K562 (cell line): ENCODE data around the gene CERS6. TPM values are rescaled to one million over a fixed set of nuclear protein-coding genes. Genes with fewer than 3 reads are reported as not detected.

Experiments
- ATAC-seq: fragments of 200-7000 bp; cut with Tn5 transposase; 3 replicates; pipeline ENCODE4 v1.9.1; 2020; ENCODE audit warnings: moderate library complexity
- BruUV-seq: library from RNA; stranded (reverse); fragments of 400-500 nt; replicated peaks from 2 replicates; lab custom pipeline; 2021; lab: Mats Ljungman, UMichigan
- CTCF ChIA-PET: fragments of 300-600 bp; formaldehyde crosslinking; extraction: SDS; loops from one replicate; lab custom pipeline; 2021; ENCODE audit warnings: low intra/inter-chr PET ratio; lab: Yijun Ruan, JAX
- POLR2A ChIA-PET: fragments of 300-600, 350-650 bp; sonication (Branson Sonifier 250); formaldehyde crosslinking; extraction: SDS; loops from one replicate; lab custom pipeline; 2021; ENCODE audit warnings: antibody characterized with exemption, inconsistent platforms; lab: Yijun Ruan, JAX
- DNase-seq, 4 experiments: peaks; one replicate each; pipeline versions ENCODE4 v3.0.0 to v3.0.0-alpha.2; 2011 to 2018; ENCODE audit warnings: low spot score in 3 of 4, mixed read lengths in 3 of 4; ENCODE audit errors: extremely low read depth in 1 of 4
- FAIRE-seq: peaks from 2 replicates; lab custom pipeline; 2011; peaks lifted over from hg19 to GRCh38; lab: Jason Lieb, UNC
- H2AFZ ChIP-seq: 2 replicates; pipeline ENCODE4 v1.6.0; 2011; ENCODE audit warnings: low read depth, low read length, control low read depth, inconsistent platforms
- H3K27ac ChIP-seq: fragments of 200-600 bp; 3 replicates; pipeline ENCODE4 v1.8.0; 2011; ENCODE audit warnings: low read depth, mild to moderate bottlenecking, control low read depth, inconsistent platforms, low read length, moderate library complexity, mixed read lengths; ENCODE audit errors: extremely low read depth
- H3K27me3 ChIP-seq, 2 experiments: fragments of 300-600 bp in 1 of 2; 2 replicates in 1 of 2; 3 replicates in 1 of 2; pipeline versions ENCODE4 v1.6.0 to v1.8.0; 2011; ENCODE audit warnings: inconsistent platforms in 2 of 2, low read length in 2 of 2, mild to moderate bottlenecking in 1 of 2, mixed read lengths in 1 of 2, moderate library complexity in 1 of 2; ENCODE audit not compliant: control insufficient read depth in 2 of 2, insufficient read depth in 2 of 2
- H3K36me3 ChIP-seq: fragments of 300-600 bp; 3 replicates; pipeline ENCODE4 v1.8.0; 2011; ENCODE audit warnings: mild to moderate bottlenecking, low read length, inconsistent platforms; ENCODE audit not compliant: control insufficient read depth, insufficient read depth
- H3K4me1 ChIP-seq, 2 experiments: fragments of 200-600 bp in 1 of 2; replicated peaks in 1 of 2; 2 replicates in 1 of 2; 3 replicates in 1 of 2; pipeline versions ENCODE4 v1.5.1 to v1.8.0; 2011; ENCODE audit warnings: inconsistent platforms in 2 of 2, low read length in 2 of 2, mild to moderate bottlenecking in 1 of 2, mixed read lengths in 1 of 2, moderate library complexity in 1 of 2; ENCODE audit not compliant: control insufficient read depth in 2 of 2, insufficient read depth in 2 of 2
- H3K4me2 ChIP-seq: 2 replicates; pipeline ENCODE4 v1.6.1; 2011; ENCODE audit warnings: low read length, control low read depth, inconsistent platforms, mixed read lengths; ENCODE audit not compliant: insufficient read depth
- H3K4me3 ChIP-seq: fragments of 200-600 bp; sonication (generic), shearing (Covaris generic); 2 replicates; pipeline ENCODE4 v1.5.1; 2016; ENCODE audit warnings: control low read depth, inconsistent platforms
- H3K79me2 ChIP-seq: fragments of 200-600 bp; 3 replicates; pipeline ENCODE4 v1.8.0; 2011; ENCODE audit warnings: low read length, inconsistent platforms; ENCODE audit not compliant: control insufficient read depth, insufficient read depth
- H3K9ac ChIP-seq, 2 experiments: 2 replicates each; pipeline versions ENCODE4 v1.6.0 to v1.6.1; 2011; ENCODE audit warnings: low read depth in 2 of 2, low read length in 2 of 2, control low read depth in 1 of 2, inconsistent platforms in 1 of 2, mild to moderate bottlenecking in 1 of 2, mixed read lengths in 1 of 2; ENCODE audit not compliant: insufficient read depth in 1 of 2
- H3K9me1 ChIP-seq: one replicate; pipeline ENCODE4 v1.6.0; 2011; ENCODE audit warnings: inconsistent platforms, mild to moderate bottlenecking, low read length, moderate library complexity; ENCODE audit not compliant: control insufficient read depth, insufficient read depth
- H3K9me3 ChIP-seq: replicated peaks from 2 replicates; pipeline ENCODE4 v1.5.1; 2011; ENCODE audit warnings: low read depth, low read length, inconsistent platforms; ENCODE audit not compliant: control insufficient read depth, insufficient read depth
- H4K20me1 ChIP-seq: replicated peaks from 2 replicates; pipeline ENCODE4 v1.6.1; 2011; ENCODE audit warnings: low read length, inconsistent platforms, mixed read lengths; ENCODE audit not compliant: control insufficient read depth, insufficient read depth
- ARID3A ChIP-seq: IDR thresholded peaks from 2 replicates; pipeline ENCODE4 v1.6.1; 2012; ENCODE audit warnings: low read depth, low read length, improper control_type of control experiment, borderline replicate concordance
- C11orf30 ChIP-seq: fragments of 450-650 bp; IDR thresholded peaks from 2 replicates; pipeline ENCODE4 v1.6.1; 2016; ENCODE audit warnings: low read depth, mild to moderate bottlenecking
- MAFG ChIP-seq: fragments of 450-650 bp; conservative IDR thresholded peaks from 2 replicates; pipeline ENCODE4 v1.6.1; 2016; ENCODE audit warnings: missing genetic modification characterization, missing compliant biosample characterization
- MEIS2 ChIP-seq: fragments of 450-650 bp; IDR thresholded peaks from 2 replicates; pipeline ENCODE4 v1.6.1; 2014; ENCODE audit warnings: mild to moderate bottlenecking; ENCODE audit not compliant: partially characterized antibody
- PTTG1 ChIP-seq: fragments of 450-650 bp; IDR thresholded peaks from 2 replicates; pipeline ENCODE4 v1.6.1; 2016; ENCODE audit warnings: low read depth, mild to moderate bottlenecking, missing genetic modification characterization, missing compliant biosample characterization
- ZNF316 ChIP-seq: fragments of 450-650 bp; IDR thresholded peaks from 2 replicates; pipeline ENCODE4 v1.6.1; 2016
- WGBS: fragments of 100-300 bp; shearing (Covaris generic); methylation state at CpG from one replicate; pipeline ENCODE4 v1.1.6; 2016; ENCODE audit warnings: low coverage, mixed read lengths; ENCODE audit not compliant: insufficient coverage; ENCODE audit errors: missing lambda C conversion rate; 5-methylcytosine and 5-hydroxymethylcytosine counted together
- in situ Hi-C: fragments of 300-500 bp; cut with MboI; formaldehyde crosslinking; loops from 4 replicates; pipeline ENCODE4 v1.15.0; 2018; ENCODE audit warnings: inconsistent platforms, mixed read lengths
- intact Hi-C: fragments of 100-400 bp; cut with micrococcal nuclease; formaldehyde crosslinking; loops from 2 replicates; pipeline ENCODE4 v1.14.2; 2022
- polyA plus RNA-seq, 8 experiments: library from polyadenylated mRNA; depleted of rRNA in 4 of 8; stranded (reverse) in 5 of 8; unstranded in 3 of 8; fragments of >200 nt; fragmentation: Nextera tagmentation in 2 of 8; fragmentation: Illumina TruSeq in 1 of 8; extraction: Ambion mirVana in 2 of 8; extraction: Trizol in 1 of 8; gene quantifications; 2 replicates each; pipeline versions ENCODE4 v1.2.1 to v1.2.3, GENCODE V29; 2011 to 2014; ENCODE audit warnings: inconsistent platforms in 1 of 8, missing spikeins in 1 of 8
- total RNA-seq, 7 experiments: library from RNA; depleted of rRNA in 6 of 7; stranded (reverse); fragments of >200 nt in 6 of 7; fragmentation: Illumina TruSeq in 2 of 7; extraction: Trizol in 2 of 7; gene quantifications; 2 replicates each; pipeline versions ENCODE4 v1.2.1 to v1.2.3, GENCODE V29; 2011 to 2021; ENCODE audit warnings: low replicate concordance in 1 of 7

Gene CERS6
- total and polyA plus RNA-seq, 9 of the 15 experiments (the other 6 are each of a cell fraction or from before 2014, with no cell fraction given) = 1.6 to 13.6 (median 11.4) TPM

GRCh38 chr2:168652997-168653921 is 197.2 kb downstream of the CERS6 start:
- FAIRE-seq = peak; percentile 35
- Histone ChIP-seq H3K4me3 (no peak overlapping the region), H3K4me2 (no peak overlapping the region), H3K9me1 (no peaks in the 10 kb centered on the region), H3K79me2 (no peaks in the 10 kb centered on the region)
- DNase-seq = no peak
- 42% methylated on average over 3 of the region's 3 CpGs for WGBS
- no TSS peak for BruUV-seq
- 0 out of 2 replicates have a peak, but pooled peaks have one; percentile 19 for TF ChIP-seq MAFG (tag)
- peak; percentile 16 for TF ChIP-seq MEIS2
- TF ChIP-seq ZNF316 = peak; percentile 60
- TF ChIP-seq PTTG1 (tag) = no peak
- TF ChIP-seq ARID3A = no peak
- TF ChIP-seq C11orf30 = peak; percentile 48; the same call in 1 of the 2 replicates
- TF ChIP-seq, all 486 proteins: peak for 4
- intact Hi-C loops (no loop called here), in situ Hi-C loops (no loop called here)
- POLR2A ChIA-PET = interaction anchor here (0.7 to 1.9 kb wide), 3 partner anchors 9 to 1884 kb away, joined by 3 to 5 read pairs (median 5); no protein-coding TSS in a partner anchor
- Histone ChIP-seq H3K36me3 (no peaks in the 10 kb centered on the region), H3K9me3 (no peaks in the 10 kb centered on the region), H2AFZ (no peak overlapping the region), H3K9ac (no peak overlapping the region), H3K4me1 (no peaks in the 10 kb centered on the region), H4K20me1 (no peaks in the 10 kb centered on the region), H3K27ac (no peak overlapping the region), H3K27me3 (no peaks in the 10 kb centered on the region)
- ATAC-seq = no peak
- CTCF ChIA-PET = no interaction called here
